GM21515 (cell line): ENCODE results near the gene C16orf90.
"Not testable (repeated sequence)": the region's sequence is repeated elsewhere in the genome, so short reads cannot be mapped to it uniquely, and the experiment has no call there.

Experiments
- ATAC-seq: cut with Tn5 transposase; IDR thresholded peaks from one replicate; pipeline ENCODE4 v1.9.1; 2021; ENCODE audit not compliant: unreplicated experiment

C16orf90 gene

DNA sequence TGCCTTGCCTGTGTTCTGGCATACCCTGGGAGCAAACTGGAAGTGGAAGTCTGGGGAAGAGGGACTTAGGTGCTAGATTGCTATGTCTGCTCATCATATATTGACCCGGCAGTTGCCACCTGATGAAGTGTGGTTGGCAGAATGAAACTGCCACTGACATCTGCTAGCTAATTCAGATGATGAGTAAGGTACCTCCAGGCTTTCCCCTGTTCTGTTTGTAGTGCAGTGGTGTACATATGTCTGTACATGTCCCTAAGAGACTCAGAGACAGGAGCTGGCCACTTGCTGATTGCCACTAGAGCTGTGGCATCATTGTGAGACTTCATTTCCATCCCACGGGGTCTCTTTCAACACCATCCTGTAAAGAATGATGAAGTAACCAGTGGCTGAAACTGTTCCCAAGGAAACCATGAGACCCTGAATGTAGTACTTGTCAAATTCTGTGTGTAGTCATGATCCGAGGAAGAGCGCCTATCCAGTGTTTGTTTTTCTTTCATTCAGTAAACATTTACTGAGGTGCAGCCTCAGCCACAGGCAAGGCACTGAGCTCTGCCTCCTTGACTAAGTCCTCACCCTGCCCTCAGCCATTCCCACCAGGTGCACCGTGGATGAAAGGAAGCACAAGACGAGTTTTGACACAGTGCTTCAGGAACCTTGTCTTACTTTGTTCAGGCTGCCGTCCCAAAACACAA is 18.7 kb upstream of the C16orf90 start:
- ATAC-seq, result no peak

GRCh38 chr16:3511286-3512180 is 16.2 kb upstream of the C16orf90 start:
- no peak for ATAC-seq

DNA sequence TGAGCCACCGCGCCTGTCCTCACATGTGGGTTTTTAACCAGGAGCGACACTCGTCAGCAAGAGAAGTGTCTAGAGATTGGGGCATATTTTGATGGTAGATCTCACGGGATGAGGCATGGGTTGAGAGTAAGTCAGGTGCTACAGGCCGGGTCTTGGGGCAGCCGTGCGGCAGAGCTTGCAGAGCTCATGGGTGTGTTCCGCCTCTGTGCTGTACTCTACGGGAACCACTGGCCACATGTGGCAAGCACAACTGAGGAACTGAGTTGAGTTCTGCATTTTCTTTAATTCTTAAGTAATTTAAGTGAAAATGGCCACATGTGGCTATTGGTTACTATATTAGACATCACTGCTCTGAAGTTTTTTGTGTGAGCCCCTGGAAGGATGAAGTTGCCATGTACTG is 15.1 kb upstream of the C16orf90 start:
- no peak for ATAC-seq

- no peak for ATAC-seq
Measured at GRCh38 chr16:3509470-3509928, 14.2 kb upstream of the C16orf90 start.

- no peak for ATAC-seq
Measured at GRCh38 chr16:3508736-3509135, 13.4 kb upstream of the C16orf90 start.

GRCh38 chr16:3503523-3503922 is 8.2 kb upstream of the C16orf90 start:
- no peak for ATAC-seq

DNA sequence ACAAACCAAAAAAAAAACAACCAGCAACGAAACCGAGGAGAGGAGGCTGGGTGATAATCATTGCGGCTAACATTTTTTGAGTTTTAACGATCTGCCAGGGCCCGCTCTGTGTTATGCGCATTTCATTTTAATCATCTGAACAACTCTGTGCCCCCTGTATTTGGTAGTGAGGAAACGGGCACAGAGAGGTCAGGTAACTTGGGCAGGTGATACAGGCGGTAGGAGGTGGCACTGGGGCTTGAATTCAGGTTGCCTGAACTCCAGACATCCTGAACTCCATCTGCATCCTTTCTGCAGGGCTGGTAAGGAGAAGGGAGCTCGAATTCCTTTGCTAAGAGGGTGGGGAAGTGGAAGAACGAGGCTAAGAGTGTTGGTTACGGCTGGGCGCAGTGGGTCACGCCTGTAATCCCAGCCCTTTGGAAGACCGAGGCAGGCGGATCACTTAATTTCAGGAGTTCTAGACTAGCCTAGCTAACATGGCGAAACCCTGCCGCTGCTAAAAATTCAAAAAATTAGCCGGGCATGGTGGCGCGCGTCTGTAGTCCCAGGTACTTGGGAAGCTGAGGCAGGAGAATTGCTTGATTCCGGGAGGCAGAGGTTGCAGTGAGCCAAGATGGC is 6.6 kb upstream of the C16orf90 start:
- ATAC-seq, result no peak

DNA sequence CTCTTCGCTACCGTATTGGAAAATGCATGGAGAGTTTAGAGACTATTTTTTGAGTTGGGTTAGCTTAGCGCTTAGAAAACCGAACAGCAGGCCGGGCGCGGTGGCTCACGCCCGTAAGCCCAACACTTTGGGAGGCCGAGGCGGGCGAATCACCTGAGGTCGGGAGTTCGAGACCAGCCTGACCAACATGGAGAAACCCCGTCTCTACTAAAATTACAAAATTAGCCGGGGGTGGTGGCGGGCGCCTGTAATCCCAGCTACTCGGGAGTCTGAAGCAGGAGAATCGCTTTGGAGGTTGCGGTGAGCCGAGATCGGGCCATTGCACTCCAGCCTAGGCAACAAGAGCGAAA is 6.1 kb upstream of the C16orf90 start:
- not testable (repeated sequence) for ATAC-seq

- ATAC-seq, result no peak
Measured at GRCh38 chr16:3498988-3499387, 3.7 kb upstream of the C16orf90 start.

- ATAC-seq, result no peak
Measured at GRCh38 chr16:3497771-3498170, 2.5 kb upstream of the C16orf90 start.

- no peak for ATAC-seq
Measured at GRCh38 chr16:3496386-3496785, 1.1 kb upstream of the C16orf90 start.

GRCh38 chr16:3494386-3494973 is 809 bp downstream of the C16orf90 start:
- no peak for ATAC-seq

DNA sequence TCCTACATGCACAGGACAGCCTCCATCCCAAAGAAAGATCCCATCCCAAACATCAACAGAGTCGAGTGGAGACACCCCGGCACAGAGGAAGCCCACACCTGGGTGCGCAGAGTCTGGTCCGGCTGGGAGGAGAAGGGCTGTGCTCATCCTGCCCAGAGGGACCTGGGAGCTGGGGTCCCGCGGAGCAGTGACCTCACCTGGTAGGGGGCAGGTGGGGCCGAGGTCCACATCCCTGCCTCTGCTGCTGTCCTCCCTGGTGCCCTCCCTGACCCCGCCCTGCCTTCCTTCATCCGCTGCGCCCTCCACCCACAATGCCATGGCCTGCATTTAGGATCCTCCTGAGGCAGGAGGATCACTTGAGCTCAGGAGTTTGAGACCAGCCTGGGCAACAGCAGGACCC is 2.9 kb downstream of the C16orf90 start:
- ATAC-seq, result no peak

- ATAC-seq, result no peak
Measured at GRCh38 chr16:3490911-3491629, 4.2 kb downstream of the C16orf90 start.

- no peak for ATAC-seq
Measured at GRCh38 chr16:3488801-3489200, 6.5 kb downstream of the C16orf90 start.

- ATAC-seq, result no peak
Measured at GRCh38 chr16:3487521-3488410, 7.5 kb downstream of the C16orf90 start.

GRCh38 chr16:3486506-3487215 is 8.6 kb downstream of the C16orf90 start:
- ATAC-seq, result no peak

DNA sequence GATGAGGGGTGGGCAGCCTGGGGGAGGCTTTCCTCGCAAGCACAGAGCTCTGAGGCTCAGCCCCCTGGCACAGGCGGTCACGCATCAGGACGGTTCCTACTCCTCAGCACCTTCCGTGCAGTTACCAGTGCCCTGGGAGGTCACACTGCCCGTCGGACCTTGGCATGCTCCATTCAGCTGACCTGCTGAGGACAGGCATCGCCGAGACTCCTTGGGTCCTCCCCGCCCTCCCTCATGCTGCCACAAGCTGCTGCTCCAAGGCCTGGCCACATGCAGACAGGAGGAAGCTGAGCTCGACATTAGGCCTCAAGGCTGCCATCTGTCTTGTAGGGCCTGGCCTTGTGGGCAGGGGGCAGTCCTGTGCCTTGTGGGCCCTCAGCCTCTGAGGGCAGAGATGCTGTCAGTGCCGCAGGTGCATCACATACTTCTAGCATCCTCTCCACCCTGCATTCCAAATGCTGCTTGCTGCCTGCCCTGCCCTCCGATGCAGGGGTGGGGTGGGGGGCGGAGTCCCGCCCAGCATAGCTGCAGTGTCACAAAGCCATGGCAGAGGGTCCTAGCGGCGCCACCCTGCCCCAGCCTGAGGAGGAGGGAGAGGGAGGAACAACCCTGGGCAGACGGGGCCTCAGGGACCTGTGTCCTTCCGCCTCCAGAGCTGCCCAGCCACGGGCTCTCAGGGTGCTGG is 9.3 kb downstream of the C16orf90 start:
- ATAC-seq, result no peak
